ENCODE results near the gene POLD3.

POLD3 gene

GRCh38 chr11:74681686-74682651 lies 89.6 kb downstream of the POLD3 start:
- Histone ChIP-seq H3K27ac (ENCODE audit: low read length) (peak overlapping the region; percentile 66), H3K9me3 (ENCODE audit: control insufficient read depth in 2 of 2, low read length in 2 of 2) (peaks cover 0 to 5% of the 10 kb centered on the region in 2 donors), H3K9ac (ENCODE audit: low read length in 2 of 2) (no peak overlapping the region), H3K27me3 (ENCODE audit: control insufficient read depth in 1 of 2, insufficient read depth in 2 of 2, low read length in 2 of 2) (no peaks in the 10 kb centered on the region), H3K4me3 (ENCODE audit: low read length in 2 of 2) (peak overlapping the region in 1 of 2 donors; percentile 15), H3K4me1 (ENCODE audit: control insufficient read depth, insufficient read depth, low read length) (peaks cover 47% of the 10 kb centered on the region), H3K36me3 (ENCODE audit: control insufficient read depth in 2 of 2, insufficient read depth in 2 of 2, low read length in 2 of 2) (no peaks in the 10 kb centered on the region)

DNA sequence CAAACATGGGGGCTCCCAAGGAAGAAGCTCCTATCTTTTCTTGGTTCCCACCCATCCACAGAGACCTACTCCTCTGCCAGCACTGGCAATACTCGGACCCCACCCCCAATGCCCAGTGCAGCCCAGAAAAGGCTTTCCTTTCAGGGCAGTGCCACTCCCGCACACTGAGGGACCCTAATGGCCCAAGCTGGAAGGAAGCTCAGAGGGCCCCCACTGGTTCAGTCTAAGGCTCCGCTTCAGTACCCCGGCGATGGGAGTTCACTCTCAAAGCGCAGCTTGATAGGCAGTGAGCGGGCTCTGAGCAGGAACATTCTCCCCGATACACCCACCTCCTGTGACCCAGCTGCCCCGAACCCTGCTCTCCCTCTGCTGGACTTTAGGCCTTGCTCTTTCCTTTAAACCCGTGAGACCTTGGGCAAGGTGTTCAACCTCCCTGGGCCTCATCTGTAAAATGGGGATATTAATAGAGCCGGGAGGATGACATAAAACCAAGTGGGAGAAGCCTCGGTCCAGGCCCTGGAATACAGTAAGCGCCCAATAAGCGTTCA lies 90.4 kb downstream of the POLD3 start:
- H3K4me3 ChIP-seq (ENCODE audit: low read length in 2 of 2), result peak overlapping the region; percentile 51 to 68
- H3K9ac ChIP-seq (ENCODE audit: low read length in 2 of 2), result peak overlapping the region; percentile 66 to 72
- H3K36me3 ChIP-seq (ENCODE audit: control insufficient read depth in 2 of 2, insufficient read depth in 2 of 2, low read length in 2 of 2), result no peaks in the 10 kb centered on the region
- H3K27ac ChIP-seq (ENCODE audit: low read length), result peak overlapping the region; percentile 66
- H3K9me3 ChIP-seq (ENCODE audit: control insufficient read depth in 2 of 2, low read length in 2 of 2), result peaks cover 0 to 5% of the 10 kb centered on the region in 2 donors
- no peaks in the 10 kb centered on the region for H3K27me3 ChIP-seq (ENCODE audit: control insufficient read depth in 1 of 2, insufficient read depth in 2 of 2, low read length in 2 of 2)
- H3K4me1 ChIP-seq (ENCODE audit: control insufficient read depth, insufficient read depth, low read length), result peaks cover 47% of the 10 kb centered on the region

GRCh38 chr11:74683279-74683871 lies 91.0 kb downstream of the POLD3 start:
- Histone ChIP-seq H3K9me3 (ENCODE audit: control insufficient read depth in 2 of 2, low read length in 2 of 2) (peaks cover 0 to 5% of the 10 kb centered on the region in 2 donors), H3K9ac (ENCODE audit: low read length in 2 of 2) (peak overlapping the region; percentile 66 to 72), H3K27me3 (ENCODE audit: control insufficient read depth in 1 of 2, insufficient read depth in 2 of 2, low read length in 2 of 2) (no peaks in the 10 kb centered on the region), H3K36me3 (ENCODE audit: control insufficient read depth in 2 of 2, insufficient read depth in 2 of 2, low read length in 2 of 2) (no peaks in the 10 kb centered on the region), H3K27ac (ENCODE audit: low read length) (peak overlapping the region; percentile 66), H3K4me3 (ENCODE audit: low read length in 2 of 2) (peak overlapping the region; percentile 59 to 68), H3K4me1 (ENCODE audit: control insufficient read depth, insufficient read depth, low read length) (peaks cover 49% of the 10 kb centered on the region)

DNA sequence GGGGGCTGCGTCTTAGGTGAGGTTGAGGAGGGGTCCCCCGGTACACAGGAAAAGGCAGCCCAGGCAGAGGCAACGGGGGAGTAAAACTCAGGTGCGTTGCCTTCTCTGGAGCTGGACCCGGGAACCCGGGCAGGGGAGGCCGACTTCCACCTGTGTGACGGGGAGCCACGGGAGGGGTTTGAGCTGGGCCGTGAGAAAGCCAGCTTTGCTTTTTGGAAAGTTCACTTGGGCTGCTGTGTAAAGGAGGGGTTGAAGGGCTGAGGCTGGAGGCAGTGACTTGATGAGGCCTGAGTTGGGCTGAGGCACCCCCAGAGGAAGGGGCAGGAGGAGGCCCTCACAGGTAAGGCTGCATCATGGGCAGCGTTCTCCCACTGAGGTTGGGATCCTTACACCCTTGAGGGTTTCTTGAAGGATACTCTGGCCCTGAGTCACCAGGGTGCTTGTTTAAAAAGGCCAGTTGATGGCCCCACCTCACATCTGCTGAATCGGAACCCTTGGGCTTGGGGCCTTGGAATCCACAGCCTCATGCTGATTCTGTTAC lies 91.6 kb downstream of the POLD3 start:
- H3K4me3 ChIP-seq (ENCODE audit: low read length in 2 of 2), result peak overlapping the region; percentile 59 to 68
- H3K36me3 ChIP-seq (ENCODE audit: control insufficient read depth in 2 of 2, insufficient read depth in 2 of 2, low read length in 2 of 2), result no peaks in the 10 kb centered on the region
- peaks cover 48% of the 10 kb centered on the region for H3K4me1 ChIP-seq (ENCODE audit: control insufficient read depth, insufficient read depth, low read length)
- peak overlapping the region; percentile 42 to 72 for H3K9ac ChIP-seq (ENCODE audit: low read length in 2 of 2)
- peak overlapping the region; percentile 66 for H3K27ac ChIP-seq (ENCODE audit: low read length)
- H3K27me3 ChIP-seq (ENCODE audit: control insufficient read depth in 1 of 2, insufficient read depth in 2 of 2, low read length in 2 of 2), result no peaks in the 10 kb centered on the region
- H3K9me3 ChIP-seq (ENCODE audit: control insufficient read depth in 2 of 2, low read length in 2 of 2), result peaks cover 0 to 5% of the 10 kb centered on the region in 2 donors

- peaks cover 0 to 5% of the 10 kb centered on the region in 2 donors for H3K9me3 ChIP-seq (ENCODE audit: control insufficient read depth in 2 of 2, low read length in 2 of 2)
These were observed 92.3 kb downstream of the POLD3 start for GRCh38 chr11:74684661-74685060.

DNA sequence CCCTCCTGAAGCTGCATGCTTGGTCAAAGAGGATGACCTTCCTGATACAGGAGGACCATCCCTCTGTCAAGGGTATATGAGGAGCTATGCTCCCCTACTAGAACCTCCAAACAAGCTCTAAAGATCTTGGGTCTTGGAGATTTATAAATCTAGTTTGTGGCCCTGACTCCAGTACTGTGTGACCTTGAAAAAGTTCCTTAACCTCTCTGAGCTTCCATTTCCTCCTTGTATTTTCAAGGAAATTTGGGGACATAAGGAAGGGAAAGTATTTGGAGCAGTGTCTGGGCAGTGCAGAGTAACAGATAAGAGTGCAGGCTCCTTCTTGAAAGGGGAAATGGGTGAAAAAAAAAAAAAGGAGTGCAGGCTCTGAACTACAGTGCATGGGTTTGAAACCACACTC lies 93.0 kb downstream of the POLD3 start:
- no peak overlapping the region for H3K9ac ChIP-seq (ENCODE audit: low read length in 2 of 2)
- no peak overlapping the region for H3K4me3 ChIP-seq (ENCODE audit: low read length in 2 of 2)
- no peaks in the 10 kb centered on the region for H3K27me3 ChIP-seq (ENCODE audit: control insufficient read depth in 1 of 2, insufficient read depth in 2 of 2, low read length in 2 of 2)
- H3K27ac ChIP-seq (ENCODE audit: low read length), result no peak overlapping the region
- peaks cover 38% of the 10 kb centered on the region for H3K4me1 ChIP-seq (ENCODE audit: control insufficient read depth, insufficient read depth, low read length)
- H3K36me3 ChIP-seq (ENCODE audit: control insufficient read depth in 2 of 2, insufficient read depth in 2 of 2, low read length in 2 of 2), result no peaks in the 10 kb centered on the region
- peaks cover 0 to 5% of the 10 kb centered on the region in 2 donors for H3K9me3 ChIP-seq (ENCODE audit: control insufficient read depth in 2 of 2, low read length in 2 of 2)

More at GRCh38 chr11:74684661-74685060, 92.3 kb downstream of the POLD3 start:
- Histone ChIP-seq H3K27ac (ENCODE audit: low read length) (no peak overlapping the region), H3K9ac (ENCODE audit: low read length in 2 of 2) (no peak overlapping the region), H3K4me1 (ENCODE audit: control insufficient read depth, insufficient read depth, low read length) (peaks cover 44% of the 10 kb centered on the region), H3K36me3 (ENCODE audit: control insufficient read depth in 2 of 2, insufficient read depth in 2 of 2, low read length in 2 of 2) (no peaks in the 10 kb centered on the region), H3K4me3 (ENCODE audit: low read length in 2 of 2) (no peak overlapping the region), H3K27me3 (ENCODE audit: control insufficient read depth in 1 of 2, insufficient read depth in 2 of 2, low read length in 2 of 2) (no peaks in the 10 kb centered on the region)

GRCh38 chr11:74685905-74686304 lies 93.5 kb downstream of the POLD3 start:
- Histone ChIP-seq H3K9me3 (ENCODE audit: control insufficient read depth in 2 of 2, low read length in 2 of 2) (peaks cover 0 to 5% of the 10 kb centered on the region in 2 donors), H3K27ac (ENCODE audit: low read length) (no peak overlapping the region), H3K9ac (ENCODE audit: low read length in 2 of 2) (no peak overlapping the region), H3K4me1 (ENCODE audit: control insufficient read depth, insufficient read depth, low read length) (peaks cover 36% of the 10 kb centered on the region), H3K4me3 (ENCODE audit: low read length in 2 of 2) (no peak overlapping the region), H3K36me3 (ENCODE audit: control insufficient read depth in 2 of 2, insufficient read depth in 2 of 2, low read length in 2 of 2) (no peaks in the 10 kb centered on the region), H3K27me3 (ENCODE audit: control insufficient read depth in 1 of 2, insufficient read depth in 2 of 2, low read length in 2 of 2) (no peaks in the 10 kb centered on the region)

DNA sequence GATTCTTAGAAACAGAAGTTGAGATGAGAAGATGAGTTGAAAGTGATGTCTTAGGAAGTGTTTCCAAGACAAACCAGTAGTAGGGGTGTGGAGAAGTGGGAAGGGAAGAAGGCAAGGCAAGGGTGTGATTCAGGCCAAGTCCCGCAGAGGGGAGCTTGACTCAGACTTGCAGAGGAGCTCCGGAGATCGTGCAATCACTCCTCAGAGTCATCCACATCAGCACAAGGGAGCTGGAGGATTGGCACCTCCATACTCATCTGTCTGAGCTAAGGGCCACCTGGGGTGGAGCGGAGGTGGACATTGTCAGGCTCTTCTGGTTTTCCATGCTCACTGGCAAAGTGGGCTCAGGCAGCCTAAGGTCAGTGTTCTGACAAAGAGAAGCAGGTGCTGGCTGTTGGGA lies 94.4 kb downstream of the POLD3 start:
- Histone ChIP-seq H3K36me3 (ENCODE audit: control insufficient read depth in 2 of 2, insufficient read depth in 2 of 2, low read length in 2 of 2) (no peaks in the 10 kb centered on the region), H3K27ac (ENCODE audit: low read length) (no peak overlapping the region), H3K27me3 (ENCODE audit: control insufficient read depth in 1 of 2, insufficient read depth in 2 of 2, low read length in 2 of 2) (no peaks in the 10 kb centered on the region), H3K4me1 (ENCODE audit: control insufficient read depth, insufficient read depth, low read length) (peaks cover 27% of the 10 kb centered on the region), H3K4me3 (ENCODE audit: low read length in 2 of 2) (no peak overlapping the region), H3K9me3 (ENCODE audit: control insufficient read depth in 2 of 2, low read length in 2 of 2) (peaks cover 0 to 5% of the 10 kb centered on the region in 2 donors), H3K9ac (ENCODE audit: low read length in 2 of 2) (no peak overlapping the region)

DNA sequence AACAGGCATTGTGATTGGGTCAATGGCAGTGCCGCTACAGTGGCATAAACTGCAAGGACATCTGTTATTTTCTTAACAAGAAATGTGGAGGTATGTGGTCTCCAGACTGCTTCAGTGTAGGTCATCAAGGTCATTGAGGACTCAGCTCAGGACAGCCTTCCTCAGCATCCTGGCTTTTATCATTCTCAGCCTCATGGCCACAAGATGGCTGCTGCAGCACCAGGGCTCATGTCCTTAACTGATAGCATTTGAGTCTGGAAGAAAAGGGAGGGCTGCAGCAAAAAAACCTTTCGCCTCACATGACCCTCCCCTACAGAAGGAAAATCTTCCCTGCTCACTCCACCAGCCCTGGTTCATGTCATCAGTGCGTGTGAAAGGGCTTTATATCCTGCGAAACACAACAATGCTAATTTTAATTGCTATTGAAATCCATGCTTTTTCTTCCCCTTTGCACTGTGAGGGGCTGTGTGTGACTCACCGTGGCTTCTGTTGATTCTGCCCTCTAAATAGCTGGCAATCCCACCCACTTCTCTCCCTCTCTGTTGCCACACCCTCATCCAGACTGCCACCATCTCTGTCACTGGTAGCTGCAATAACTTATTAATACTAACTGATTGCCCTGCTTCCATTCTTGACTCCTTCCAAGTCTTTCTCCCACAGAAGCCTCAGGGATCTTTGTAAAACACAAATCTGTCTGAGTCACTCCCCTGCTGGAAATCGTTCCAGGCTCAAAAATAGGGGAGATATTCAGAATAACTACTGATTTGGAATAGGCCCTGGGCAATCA lies 95.0 kb downstream of the POLD3 start:
- H3K4me1 ChIP-seq (ENCODE audit: control insufficient read depth, insufficient read depth, low read length), result peaks cover 21% of the 10 kb centered on the region
- H3K9ac ChIP-seq (ENCODE audit: low read length in 2 of 2), result no peak overlapping the region
- no peaks in the 10 kb centered on the region for H3K27me3 ChIP-seq (ENCODE audit: control insufficient read depth in 1 of 2, insufficient read depth in 2 of 2, low read length in 2 of 2)
- H3K36me3 ChIP-seq (ENCODE audit: control insufficient read depth in 2 of 2, insufficient read depth in 2 of 2, low read length in 2 of 2), result no peaks in the 10 kb centered on the region
- H3K27ac ChIP-seq (ENCODE audit: low read length), result no peak overlapping the region
- H3K9me3 ChIP-seq (ENCODE audit: control insufficient read depth in 2 of 2, low read length in 2 of 2), result peaks cover 0 to 5% of the 10 kb centered on the region in 2 donors
- no peak overlapping the region for H3K4me3 ChIP-seq (ENCODE audit: low read length in 2 of 2)

DNA sequence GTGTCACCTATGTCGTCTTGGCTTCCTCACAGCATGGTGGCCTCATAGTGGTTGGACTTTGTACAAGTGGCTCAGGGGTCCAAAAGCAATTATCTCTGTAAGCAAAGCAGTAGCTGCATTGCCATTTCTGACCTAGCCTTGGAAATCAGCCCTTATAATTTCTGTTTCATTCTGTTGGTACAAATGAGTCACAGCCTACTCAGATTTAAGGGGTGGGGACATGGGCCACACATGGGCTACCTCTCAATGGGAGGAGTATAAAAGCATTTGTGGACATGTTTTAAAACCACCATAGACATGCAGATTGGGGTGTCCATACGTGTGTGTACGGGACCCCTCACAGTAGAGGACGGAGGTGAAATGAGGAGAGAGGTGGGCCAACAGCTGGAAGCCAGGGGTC lies 97.3 kb downstream of the POLD3 start:
- Histone ChIP-seq H3K4me1 (ENCODE audit: control insufficient read depth, insufficient read depth, low read length) (peaks cover 19% of the 10 kb centered on the region), H3K27me3 (ENCODE audit: control insufficient read depth in 1 of 2, insufficient read depth in 2 of 2, low read length in 2 of 2) (no peaks in the 10 kb centered on the region), H3K36me3 (ENCODE audit: control insufficient read depth in 2 of 2, insufficient read depth in 2 of 2, low read length in 2 of 2) (no peaks in the 10 kb centered on the region), H3K9ac (ENCODE audit: low read length in 2 of 2) (no peak overlapping the region), H3K27ac (ENCODE audit: low read length) (no peak overlapping the region), H3K4me3 (ENCODE audit: low read length in 2 of 2) (no peak overlapping the region), H3K9me3 (ENCODE audit: control insufficient read depth in 2 of 2, low read length in 2 of 2) (peaks cover 0 to 5% of the 10 kb centered on the region in 2 donors)

All from stomach smooth muscle (tissue), 2 donors.